ENCODE measurements around the gene PGGT1B.

DNA sequence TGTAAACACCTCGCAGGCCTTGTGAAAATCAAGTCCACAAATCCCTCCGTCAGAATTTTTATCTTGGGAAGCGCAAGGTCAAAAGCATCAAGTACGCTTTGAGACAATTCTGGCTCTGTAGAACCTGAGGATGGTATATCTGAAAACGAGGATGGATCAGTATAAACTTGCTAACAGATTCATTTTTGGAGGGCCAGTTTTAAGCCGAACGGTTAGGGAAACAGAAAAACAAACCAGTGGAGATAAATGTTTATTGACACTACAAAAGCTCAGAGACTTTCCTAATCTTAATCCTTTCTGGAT lies 352 bp upstream of the PGGT1B start:
- TF ChIP-seq POLR2A (IDR thresholded peaks at IDR 0.05) (no peak), EP300 (IDR thresholded peaks at IDR 0.05) (no peak)
- TF ChIP-seq, protein P1, sequence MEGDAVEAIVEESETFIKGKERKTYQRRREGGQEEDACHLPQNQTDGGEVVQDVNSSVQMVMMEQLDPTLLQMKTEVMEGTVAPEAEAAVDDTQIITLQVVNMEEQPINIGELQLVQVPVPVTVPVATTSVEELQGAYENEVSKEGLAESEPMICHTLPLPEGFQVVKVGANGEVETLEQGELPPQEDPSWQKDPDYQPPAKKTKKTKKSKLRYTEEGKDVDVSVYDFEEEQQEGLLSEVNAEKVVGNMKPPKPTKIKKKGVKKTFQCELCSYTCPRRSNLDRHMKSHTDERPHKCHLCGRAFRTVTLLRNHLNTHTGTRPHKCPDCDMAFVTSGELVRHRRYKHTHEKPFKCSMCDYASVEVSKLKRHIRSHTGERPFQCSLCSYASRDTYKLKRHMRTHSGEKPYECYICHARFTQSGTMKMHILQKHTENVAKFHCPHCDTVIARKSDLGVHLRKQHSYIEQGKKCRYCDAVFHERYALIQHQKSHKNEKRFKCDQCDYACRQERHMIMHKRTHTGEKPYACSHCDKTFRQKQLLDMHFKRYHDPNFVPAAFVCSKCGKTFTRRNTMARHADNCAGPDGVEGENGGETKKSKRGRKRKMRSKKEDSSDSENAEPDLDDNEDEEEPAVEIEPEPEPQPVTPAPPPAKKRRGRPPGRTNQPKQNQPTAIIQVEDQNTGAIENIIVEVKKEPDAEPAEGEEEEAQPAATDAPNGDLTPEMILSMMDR (IDR thresholded peaks at IDR 0.05) = no peak

All from ovary (tissue), 3 donors.